Trophoblast cell (in vitro differentiated cells and primary cell): Measurements from ENCODE around the gene POP7.
A peak's percentile ranks its signal among the peaks of the same experiment; 100 is the strongest.

Experiments
- DNase-seq, 2 donors: peaks; one replicate each; pipeline ENCODE4 v3.0.0-alpha.2; 2016
- H2AFZ ChIP-seq: 2 replicates; pipeline ENCODE4 v1.6.1; 2013; ENCODE audit warnings: low read length, moderate library complexity, mild to moderate bottlenecking; ENCODE audit not compliant: insufficient read depth, poor library complexity
- H2AK5ac ChIP-seq: 2 replicates; pipeline ENCODE4 v1.6.1; 2013; ENCODE audit warnings: mild to moderate bottlenecking, low read length
- H2BK120ac ChIP-seq: 2 replicates; pipeline ENCODE4 v1.6.1; 2013; ENCODE audit warnings: low read length, mild to moderate bottlenecking, moderate library complexity; ENCODE audit not compliant: insufficient read depth, poor library complexity
- H2BK12ac ChIP-seq: 2 replicates; pipeline ENCODE4 v1.6.1; 2013; ENCODE audit warnings: mild to moderate bottlenecking, low read length, moderate library complexity
- H2BK5ac ChIP-seq: 2 replicates; pipeline ENCODE4 v1.6.1; 2013; ENCODE audit warnings: low read length, low read depth, moderate library complexity, mild to moderate bottlenecking; ENCODE audit not compliant: poor library complexity
- H3K14ac ChIP-seq: 2 replicates; pipeline ENCODE4 v1.6.1; 2013; ENCODE audit warnings: mild to moderate bottlenecking, low read length
- H3K18ac ChIP-seq: 2 replicates; pipeline ENCODE4 v1.6.1; 2013; ENCODE audit warnings: mild to moderate bottlenecking, low read length
- H3K23ac ChIP-seq: 2 replicates; pipeline ENCODE4 v1.6.1; 2013; ENCODE audit warnings: low read length
- H3K27ac ChIP-seq: 2 replicates; pipeline ENCODE4 v1.5.1; 2013; ENCODE audit warnings: low read depth, mild to moderate bottlenecking, inconsistent platforms, low read length, moderate library complexity
- H3K27me3 ChIP-seq: 2 replicates; pipeline ENCODE4 v1.6.1; 2013; ENCODE audit warnings: inconsistent platforms, mild to moderate bottlenecking, low read length, moderate library complexity; ENCODE audit not compliant: insufficient read depth
- H3K36me3 ChIP-seq, 2 experiments: 1 replicate in 1 of 2; 2 replicates in 1 of 2; pipeline ENCODE4 v1.6.1; 2013; ENCODE audit warnings: low read length in 2 of 2, mild to moderate bottlenecking in 2 of 2, moderate library complexity in 1 of 2; ENCODE audit not compliant: insufficient read depth in 2 of 2, control insufficient read depth in 1 of 2
- H3K4ac ChIP-seq: 2 replicates; pipeline ENCODE4 v1.6.1; 2013; ENCODE audit warnings: low read depth, mild to moderate bottlenecking, low read length, moderate library complexity
- H3K4me1 ChIP-seq, 2 experiments: 1 replicate in 1 of 2; 2 replicates in 1 of 2; pipeline ENCODE4 v1.6.1; 2013; ENCODE audit warnings: low read length in 2 of 2, mild to moderate bottlenecking in 2 of 2, moderate library complexity in 1 of 2; ENCODE audit not compliant: insufficient read depth in 2 of 2, control insufficient read depth in 1 of 2
- H3K4me2 ChIP-seq: 2 replicates; pipeline ENCODE4 v1.6.1; 2013; ENCODE audit warnings: inconsistent platforms, mild to moderate bottlenecking, low read length, moderate library complexity
- H3K4me3 ChIP-seq: 2 replicates; pipeline ENCODE4 v1.5.1; 2013; ENCODE audit warnings: mild to moderate bottlenecking, low read depth, low read length, inconsistent platforms
- H3K79me1 ChIP-seq: one replicate; pipeline ENCODE4 v1.6.1; 2013; ENCODE audit warnings: low read length
- H3K79me2 ChIP-seq: 2 replicates; pipeline ENCODE4 v1.6.1; 2013; ENCODE audit warnings: low read length, mild to moderate bottlenecking; ENCODE audit not compliant: control insufficient read depth, insufficient read depth, poor library complexity
- H3K9ac ChIP-seq: 2 replicates; pipeline ENCODE4 v1.6.1; 2013; ENCODE audit warnings: mild to moderate bottlenecking, low read length
- H3K9me3 ChIP-seq: 2 replicates; pipeline ENCODE4 v1.6.1; 2013; ENCODE audit warnings: low read depth, mild to moderate bottlenecking, control low read depth, inconsistent platforms, low read length; ENCODE audit not compliant: insufficient read depth
- H4K12ac ChIP-seq: 2 replicates; pipeline ENCODE4 v1.6.1; 2013; ENCODE audit warnings: low read depth, mild to moderate bottlenecking, low read length, moderate library complexity
- H4K8ac ChIP-seq: 2 replicates; pipeline ENCODE4 v1.6.1; 2013; ENCODE audit warnings: low read depth, mild to moderate bottlenecking, low read length, moderate library complexity
- H4K91ac ChIP-seq: one replicate; pipeline ENCODE4 v1.6.1; 2013; ENCODE audit warnings: low read depth, mild to moderate bottlenecking, low read length, moderate library complexity
- WGBS: extraction: QIAGEN DNeasy Blood & Tissue Kit; methylation state at CpG from one replicate; pipeline ENCODE4 v1.1.7; 2013; ENCODE audit warnings: missing lambda C conversion rate; ENCODE audit not compliant: insufficient read length, insufficient coverage; ENCODE audit errors: extremely low coverage; 5-methylcytosine and 5-hydroxymethylcytosine counted together

The POP7 gene

GRCh38 chr7:100681491-100682227, 24.3 kb upstream of the POP7 start:
- Histone ChIP-seq H3K27ac (no peak overlapping the region), H3K79me2 (no peaks in the 10 kb centered on the region), H3K9me3 (no peaks in the 10 kb centered on the region), H2BK120ac (no peak overlapping the region), H2BK5ac (no peak overlapping the region), H3K79me1 (no peaks in the 10 kb centered on the region), H3K36me3 (peaks cover 95 to 96% of the 10 kb centered on the region in 2 experiments), H3K23ac (no peak overlapping the region), H3K9ac (no peak overlapping the region), H2BK12ac (no peak overlapping the region), H3K4me2 (no peak overlapping the region), H3K4me1 (no peaks in the 10 kb centered on the region), H3K4ac (no peak overlapping the region), H3K4me3 (no peak overlapping the region), H4K91ac (no peak overlapping the region), H3K27me3 (no peaks in the 10 kb centered on the region), H2AK5ac (no peak overlapping the region), H2AFZ (no peak overlapping the region), H4K12ac (no peak overlapping the region), H3K14ac (no peak overlapping the region), H3K18ac (no peak overlapping the region), H4K8ac (no peak overlapping the region)
- DNase-seq = no peak
- no CpG with 5 or more reads among the region's 29 CpGs for WGBS

GRCh38 chr7:100682228-100682741, 23.6 kb upstream of the POP7 start:
- Histone ChIP-seq H3K4me3 (no peak overlapping the region), H2BK5ac (no peak overlapping the region), H2BK12ac (no peak overlapping the region), H3K4ac (no peak overlapping the region), H3K4me2 (no peak overlapping the region), H3K14ac (no peak overlapping the region), H3K79me1 (no peaks in the 10 kb centered on the region), H3K23ac (no peak overlapping the region), H3K9me3 (no peaks in the 10 kb centered on the region), H4K12ac (no peak overlapping the region), H2BK120ac (no peak overlapping the region), H3K27ac (no peak overlapping the region), H3K27me3 (no peaks in the 10 kb centered on the region), H4K91ac (no peak overlapping the region), H3K36me3 (peaks cover 95 to 96% of the 10 kb centered on the region in 2 experiments), H2AFZ (no peak overlapping the region), H4K8ac (no peak overlapping the region), H3K79me2 (no peaks in the 10 kb centered on the region), H3K9ac (no peak overlapping the region), H3K4me1 (no peaks in the 10 kb centered on the region), H2AK5ac (no peak overlapping the region), H3K18ac (no peak overlapping the region)
- DNase-seq = peak in 1 of 2 donors; percentile 47
- WGBS = no CpG with 5 or more reads among the region's 25 CpGs

DNA sequence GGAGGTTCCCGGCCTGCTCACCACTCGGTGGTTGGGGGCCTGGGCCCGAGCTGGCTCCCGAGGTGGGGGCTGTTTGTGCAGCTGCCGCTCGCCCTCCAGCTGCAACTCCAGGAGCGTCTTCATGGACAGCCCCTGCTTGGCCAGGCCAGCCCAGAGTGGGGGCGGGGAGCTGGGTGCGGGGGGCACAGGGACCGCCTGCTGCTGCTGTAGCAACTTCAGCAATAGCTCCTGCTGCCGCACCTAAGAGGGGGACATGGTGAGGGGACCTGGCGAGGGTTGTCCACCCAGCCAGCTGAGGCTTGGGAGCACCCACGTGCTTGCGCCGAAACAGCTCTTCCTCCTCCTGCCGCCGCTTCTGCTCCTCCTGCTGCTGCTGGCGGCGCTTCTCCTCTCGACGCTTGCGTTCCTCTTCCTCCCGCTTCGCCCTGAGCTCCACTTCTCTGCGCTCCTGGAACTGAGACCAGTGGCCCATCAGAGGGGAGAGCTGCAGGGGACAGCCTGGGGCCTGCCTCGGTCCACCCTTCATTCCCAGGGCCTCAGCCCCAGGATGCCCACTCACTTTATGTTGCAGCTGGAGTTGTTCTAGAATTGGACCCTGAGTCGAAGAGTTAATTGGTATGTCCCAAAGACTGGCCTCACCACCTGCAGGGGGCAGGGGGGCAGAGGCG, 22.8 kb upstream of the POP7 start:
- H3K36me3 ChIP-seq = peaks cover 95 to 96% of the 10 kb centered on the region in 2 experiments
- no peak overlapping the region for H2BK120ac ChIP-seq
- no peak overlapping the region for H3K9ac ChIP-seq
- H4K8ac ChIP-seq = no peak overlapping the region
- no peaks in the 10 kb centered on the region for H3K9me3 ChIP-seq
- no peaks in the 10 kb centered on the region for H3K79me1 ChIP-seq
- DNase-seq = no peak
- H3K14ac ChIP-seq = no peak overlapping the region
- no peaks in the 10 kb centered on the region for H3K4me1 ChIP-seq
- no peak overlapping the region for H2AK5ac ChIP-seq
- no peaks in the 10 kb centered on the region for H3K79me2 ChIP-seq
- H2BK12ac ChIP-seq = no peak overlapping the region
- H4K12ac ChIP-seq = no peak overlapping the region
- H3K23ac ChIP-seq = no peak overlapping the region
- no CpG with 5 or more reads among the region's 28 CpGs for WGBS
- H3K27ac ChIP-seq = no peak overlapping the region
- no peak overlapping the region for H2AFZ ChIP-seq
- H3K4ac ChIP-seq = no peak overlapping the region
- H2BK5ac ChIP-seq = no peak overlapping the region
- no peak overlapping the region for H4K91ac ChIP-seq
- H3K4me3 ChIP-seq = no peak overlapping the region
- no peaks in the 10 kb centered on the region for H3K27me3 ChIP-seq
- H3K4me2 ChIP-seq = no peak overlapping the region
- H3K18ac ChIP-seq = no peak overlapping the region

- no peak overlapping the region for H3K9ac ChIP-seq
- H3K36me3 ChIP-seq = peaks cover 94 to 95% of the 10 kb centered on the region in 2 experiments
- no CpG with 5 or more reads among the region's 37 CpGs for WGBS
- no peak overlapping the region for H2BK5ac ChIP-seq
- H2AFZ ChIP-seq = no peak overlapping the region
- no peak overlapping the region for H2BK120ac ChIP-seq
- no peaks in the 10 kb centered on the region for H3K27me3 ChIP-seq
- H3K4me3 ChIP-seq = no peak overlapping the region
- no peak overlapping the region for H3K4me2 ChIP-seq
- no peaks in the 10 kb centered on the region for H3K79me1 ChIP-seq
- H3K9me3 ChIP-seq = no peaks in the 10 kb centered on the region
- no peak overlapping the region for H4K12ac ChIP-seq
- H3K23ac ChIP-seq = no peak overlapping the region
- H3K79me2 ChIP-seq = no peaks in the 10 kb centered on the region
- no peak overlapping the region for H2AK5ac ChIP-seq
- no peak overlapping the region for H3K4ac ChIP-seq
- no peaks in the 10 kb centered on the region for H3K4me1 ChIP-seq
- no peak overlapping the region for H3K27ac ChIP-seq
- no peak overlapping the region for H4K91ac ChIP-seq
- no peak overlapping the region for H3K18ac ChIP-seq
- no peak overlapping the region for H2BK12ac ChIP-seq
- no peak overlapping the region for H3K14ac ChIP-seq
- no peak overlapping the region for H4K8ac ChIP-seq
- DNase-seq = no peak
These were observed 22.0 kb upstream of the POP7 start for GRCh38 chr7:100683659-100684533.
